Urothelium cell line (cell line): ENCODE results near the gene ACYP2.
"Not testable (repeated sequence)": the region's sequence is repeated elsewhere in the genome, so short reads cannot be mapped to it uniquely, and the experiment has no call there.

Experiments
- DNase-seq: peaks from one replicate; pipeline ENCODE4 v3.0.0; 2011; ENCODE audit warnings: low spot score, mixed read lengths
- FAIRE-seq: peaks from 2 replicates; lab custom pipeline; 2011; peaks lifted over from hg19 to GRCh38; lab: Jason Lieb, UNC

ACYP2 gene

DNA sequence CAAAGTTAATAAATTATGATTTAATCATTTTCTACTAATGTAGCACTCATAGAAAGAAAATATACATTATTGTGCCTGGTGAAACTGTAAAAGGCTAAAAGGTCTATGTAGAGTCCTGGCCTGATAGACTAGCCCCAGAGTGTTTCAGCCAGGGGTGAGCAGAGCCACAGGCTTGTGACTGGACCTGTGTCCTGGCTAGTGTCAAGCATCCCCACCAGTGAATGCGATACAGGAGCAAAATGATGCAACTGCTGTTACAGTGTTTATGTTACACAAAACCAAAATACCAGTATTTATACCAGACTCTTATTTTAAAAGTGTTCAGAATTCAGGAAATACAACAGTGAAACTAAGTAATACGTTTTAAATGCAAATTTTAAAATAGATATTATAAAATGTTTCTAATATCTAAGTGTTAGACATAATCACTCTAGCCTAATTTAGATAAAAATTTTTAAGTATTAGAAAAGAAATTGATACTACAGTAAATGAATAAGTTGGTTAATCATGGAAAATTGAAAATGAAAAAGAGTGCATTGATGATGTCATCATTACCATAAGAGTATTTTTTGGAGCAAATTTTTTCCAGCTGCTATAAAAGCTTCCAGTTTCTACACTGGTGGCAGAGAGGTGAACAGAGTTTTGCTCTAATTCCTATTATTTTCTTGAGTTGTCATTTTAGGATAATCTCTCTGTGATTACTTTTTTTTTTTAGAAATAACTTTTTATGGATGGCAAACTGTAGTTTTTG, 146.8 kb downstream of the ACYP2 start:
- FAIRE-seq, result no peak
- DNase-seq, result no peak

GRCh38 chr2:54265081-54265480, 149.7 kb downstream of the ACYP2 start:
- FAIRE-seq, DNase-seq: not testable (repeated sequence)

DNA sequence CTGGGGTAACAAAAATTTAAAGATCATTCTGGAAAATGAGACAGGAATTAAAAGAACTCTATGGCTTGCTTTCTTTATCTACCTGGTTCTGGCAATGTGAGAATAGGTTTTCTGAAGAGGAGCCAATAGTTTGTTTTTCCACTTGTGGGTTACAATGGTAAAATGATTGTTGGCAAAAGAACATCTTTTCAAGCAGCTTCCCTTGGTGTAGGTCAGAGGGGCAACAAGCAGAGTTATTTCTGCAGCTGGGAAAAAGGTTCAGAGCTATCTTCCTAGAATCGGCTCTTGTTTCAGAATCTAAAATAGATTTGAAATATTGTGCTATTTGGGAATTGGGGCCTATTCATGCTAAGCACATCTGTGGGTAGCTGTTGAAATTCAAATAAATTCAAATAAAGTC, 152.2 kb downstream of the ACYP2 start:
- FAIRE-seq (no peak), DNase-seq (no peak)

- FAIRE-seq, result no peak
- DNase-seq, result no peak
Observed at GRCh38 chr2:54271189-54271588, 155.8 kb downstream of the ACYP2 start.

DNA sequence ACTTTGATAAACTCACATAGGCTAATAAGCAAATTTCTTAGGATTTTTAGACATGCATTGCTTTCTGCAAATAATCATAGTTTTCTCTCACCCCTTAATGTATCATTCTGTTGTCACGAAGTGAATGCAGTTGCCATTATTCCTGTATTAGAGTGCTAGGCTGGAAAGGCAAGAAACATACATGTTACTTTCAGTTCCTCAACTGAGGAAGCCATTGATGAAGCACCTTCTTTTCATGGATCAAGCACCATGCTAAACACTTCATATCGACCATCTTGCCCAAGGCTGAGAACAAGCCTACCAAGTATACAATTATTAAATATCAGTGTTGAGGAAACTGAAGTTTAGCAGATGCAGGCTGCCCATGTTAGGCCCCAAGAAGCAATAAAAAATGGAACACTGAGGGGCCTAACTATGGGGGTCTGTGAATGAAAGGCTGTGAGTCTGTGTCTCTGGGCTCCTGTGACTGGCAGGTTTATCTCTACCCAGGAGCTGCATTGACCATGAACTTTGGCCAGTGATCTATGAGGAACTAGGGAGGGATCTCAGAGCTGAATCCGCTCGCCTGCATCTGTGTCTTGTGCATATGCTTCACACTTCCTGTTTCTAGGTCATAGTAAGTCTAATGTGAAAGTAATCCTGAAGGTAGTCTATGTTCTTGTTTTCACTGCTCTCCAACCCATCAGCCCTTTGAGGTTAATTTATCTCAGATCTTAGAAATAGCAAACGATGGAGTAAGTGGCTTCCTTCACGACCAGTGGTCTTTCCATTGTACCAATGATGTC, 156.6 kb downstream of the ACYP2 start:
- DNase-seq, result no peak
- no peak for FAIRE-seq

- FAIRE-seq, result no peak
Observed at GRCh38 chr2:54274781-54275242, 159.4 kb downstream of the ACYP2 start.

GRCh38 chr2:54275541-54275940, 160.1 kb downstream of the ACYP2 start:
- DNase-seq, result no peak
- FAIRE-seq, result no peak

More at GRCh38 chr2:54274781-54275242, 159.4 kb downstream of the ACYP2 start:
- DNase-seq, result no peak

GRCh38 chr2:54279385-54279784, 164.0 kb downstream of the ACYP2 start:
- DNase-seq (no peak), FAIRE-seq (no peak)

DNA sequence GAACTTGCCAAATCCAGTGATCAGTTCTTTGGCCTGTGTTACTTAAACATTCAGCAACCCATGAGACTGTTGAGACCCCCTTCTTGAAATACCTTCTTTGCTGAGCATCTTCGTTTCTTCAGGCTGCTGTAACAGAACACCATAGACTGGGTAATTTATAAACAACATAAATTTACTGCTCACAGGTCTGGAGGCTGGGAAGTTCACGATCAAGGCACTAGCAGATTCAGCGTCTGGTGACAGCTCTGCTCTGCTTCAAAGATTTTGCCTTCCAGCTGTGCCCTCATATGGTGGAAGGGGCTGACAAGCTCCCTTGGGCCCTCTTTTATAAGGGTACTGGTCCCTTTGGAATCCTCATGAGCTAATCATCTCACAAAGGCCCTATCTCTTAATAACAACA, 169.4 kb downstream of the ACYP2 start:
- DNase-seq (no peak), FAIRE-seq (no peak)

DNA sequence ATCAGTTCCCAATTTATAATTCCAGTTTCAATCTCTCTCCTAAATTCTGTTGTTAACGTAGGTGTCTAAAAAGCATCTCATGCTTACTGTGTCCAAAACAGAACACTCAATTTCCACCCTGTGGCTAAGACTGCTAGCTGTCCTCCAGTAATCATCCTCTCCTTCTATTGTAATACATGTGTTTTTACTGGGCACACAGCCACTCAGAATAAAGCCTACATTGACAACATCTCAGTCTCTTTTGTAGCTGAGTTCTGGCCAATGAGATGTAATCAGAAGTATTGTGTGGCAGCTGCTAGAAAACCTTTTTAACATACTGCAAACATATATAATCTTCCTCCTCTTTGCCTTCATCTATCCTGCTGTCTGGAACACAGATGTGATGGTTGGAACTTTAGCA, 170.0 kb downstream of the ACYP2 start:
- no peak for DNase-seq
- no peak for FAIRE-seq

DNA sequence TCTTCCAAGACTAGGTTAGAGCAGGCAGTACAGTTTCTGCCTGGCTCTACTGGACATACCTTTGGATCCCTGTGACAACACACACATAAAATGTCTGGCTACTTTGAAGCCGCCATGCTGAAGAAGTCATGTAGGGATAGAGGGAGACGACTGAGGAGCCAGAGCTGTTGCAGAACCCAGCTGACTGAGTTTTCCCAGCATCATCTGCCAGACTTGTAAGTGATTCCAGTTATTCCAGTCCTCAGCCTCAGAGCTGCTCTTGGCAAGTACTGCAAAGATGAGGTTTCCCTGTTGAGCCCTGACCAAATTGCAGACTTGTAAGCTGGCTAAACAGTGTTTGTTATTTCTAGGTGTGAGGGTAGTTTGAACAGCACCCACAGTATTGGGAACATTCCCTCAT, 172.1 kb downstream of the ACYP2 start:
- DNase-seq (no peak), FAIRE-seq (peak; percentile 37)

DNA sequence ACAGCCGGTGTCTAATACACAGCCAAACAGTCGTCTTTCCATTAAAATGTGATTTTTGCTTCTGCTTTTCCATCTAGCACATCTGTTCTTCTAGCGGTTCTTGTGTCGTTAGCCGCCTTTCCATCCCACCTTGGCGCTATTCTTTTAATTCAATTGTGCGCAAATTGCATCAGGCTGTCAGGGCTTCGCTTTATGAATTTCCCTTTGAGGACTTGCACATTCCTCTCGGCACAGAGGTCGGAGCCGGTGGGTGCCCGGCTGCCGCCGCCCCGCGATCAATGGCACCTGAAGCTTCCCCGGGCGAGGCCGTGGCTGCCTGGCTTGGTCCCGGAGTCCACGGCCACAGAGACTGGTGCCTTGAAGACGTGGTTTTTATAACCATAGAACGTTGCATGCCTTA, 174.5 kb downstream of the ACYP2 start:
- DNase-seq (no peak), FAIRE-seq (no peak)

DNA sequence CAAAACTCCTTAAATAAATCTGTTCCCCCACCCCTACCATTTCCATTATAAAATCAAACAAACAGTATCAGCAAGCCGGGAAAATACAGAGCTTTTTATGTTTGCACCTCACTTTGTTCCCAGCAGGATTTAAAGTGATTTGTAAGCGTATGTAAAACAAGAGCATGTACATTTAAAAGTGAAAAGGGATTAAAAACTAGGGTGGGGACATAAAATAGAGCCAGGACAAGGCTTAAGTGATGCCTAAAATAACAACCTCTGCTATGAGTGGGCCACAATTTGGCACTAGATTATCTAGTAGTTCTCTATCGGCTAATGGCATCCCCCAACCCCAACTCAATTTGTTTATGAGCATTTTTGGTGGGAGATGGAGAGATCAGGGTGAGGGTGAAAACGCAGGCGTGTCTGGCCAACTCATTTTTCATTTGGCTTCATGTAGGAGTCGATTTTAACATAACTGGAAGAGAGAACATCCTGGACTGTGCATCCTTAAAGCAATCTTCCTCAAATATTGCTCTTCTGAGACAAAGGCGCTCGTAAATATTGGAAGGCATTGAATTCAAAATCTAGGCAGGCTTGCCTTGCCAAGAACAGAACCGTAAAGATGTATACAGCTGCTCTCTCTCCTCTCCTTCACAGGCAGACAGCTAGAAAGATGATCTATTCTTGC, 175.1 kb downstream of the ACYP2 start:
- FAIRE-seq (no peak), DNase-seq (no peak)

GRCh38 chr2:54294665-54295064, 179.2 kb downstream of the ACYP2 start:
- not testable (repeated sequence) for DNase-seq, FAIRE-seq

DNA sequence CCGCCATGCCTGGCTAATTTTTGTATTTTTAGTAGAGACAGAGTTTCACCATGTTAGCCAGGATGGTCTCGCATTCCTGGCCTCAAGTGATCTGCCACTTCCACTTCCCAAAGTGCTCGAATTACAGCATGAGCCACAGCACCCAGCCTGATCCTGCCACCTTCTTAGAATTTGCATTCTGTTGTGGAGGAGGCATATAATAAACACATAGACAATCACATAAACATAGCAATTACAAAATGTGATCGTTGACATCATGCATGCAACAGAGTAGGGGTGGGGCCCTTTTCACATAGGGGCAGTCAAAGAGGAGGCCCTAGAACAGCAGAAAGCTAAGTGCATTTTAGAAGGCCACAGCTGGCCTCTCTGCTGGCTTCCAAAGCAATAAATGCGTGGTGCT, 180.5 kb downstream of the ACYP2 start:
- no peak for DNase-seq
- FAIRE-seq, result no peak

GRCh38 chr2:54298514-54298913, 183.1 kb downstream of the ACYP2 start:
- DNase-seq (no peak), FAIRE-seq (no peak)

GRCh38 chr2:54303631-54304030, 188.2 kb downstream of the ACYP2 start:
- DNase-seq, result no peak
- no peak for FAIRE-seq

DNA sequence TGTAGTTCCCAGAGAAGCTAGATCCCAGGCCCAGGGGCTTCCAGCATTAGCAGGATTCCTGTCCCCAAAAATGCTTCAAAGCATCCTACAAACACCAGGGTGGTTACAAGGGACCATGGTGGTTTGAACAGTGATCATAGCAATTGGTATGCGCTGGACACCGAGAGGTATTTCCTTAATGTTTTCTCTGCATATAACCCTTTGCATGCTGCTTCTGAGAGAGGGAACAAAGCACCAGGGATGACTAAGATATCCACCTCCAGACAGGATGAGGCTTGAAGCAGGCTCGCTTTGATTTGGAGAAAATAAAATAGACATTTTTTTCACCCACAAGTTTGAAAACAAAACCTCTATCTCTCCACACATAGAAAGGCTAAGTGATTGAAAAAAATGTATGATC, 191.1 kb downstream of the ACYP2 start:
- no peak for FAIRE-seq
- DNase-seq, result peak; percentile 43

- DNase-seq (no peak), FAIRE-seq (no peak)
Observed at GRCh38 chr2:54308186-54308585, 192.8 kb downstream of the ACYP2 start.

DNA sequence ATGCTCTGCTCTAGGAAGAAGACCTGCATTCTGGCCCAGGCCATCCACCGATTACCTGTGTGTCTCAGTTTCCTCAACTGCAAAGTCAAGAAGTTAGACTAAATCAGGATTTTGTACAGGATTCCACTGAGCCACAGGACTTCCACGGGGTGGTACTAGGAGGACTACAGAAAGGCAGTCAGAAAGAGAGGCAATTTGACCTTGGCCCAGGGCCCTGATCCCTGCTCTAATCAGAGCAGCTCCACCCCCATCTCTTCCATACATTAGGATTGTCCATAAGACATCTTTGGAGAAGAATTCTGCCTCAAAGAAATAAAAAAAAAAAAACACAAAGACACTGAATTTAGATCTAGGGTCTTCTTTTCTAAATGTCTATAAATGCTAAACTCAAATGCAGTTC, 193.4 kb downstream of the ACYP2 start:
- FAIRE-seq, result no peak

DNA sequence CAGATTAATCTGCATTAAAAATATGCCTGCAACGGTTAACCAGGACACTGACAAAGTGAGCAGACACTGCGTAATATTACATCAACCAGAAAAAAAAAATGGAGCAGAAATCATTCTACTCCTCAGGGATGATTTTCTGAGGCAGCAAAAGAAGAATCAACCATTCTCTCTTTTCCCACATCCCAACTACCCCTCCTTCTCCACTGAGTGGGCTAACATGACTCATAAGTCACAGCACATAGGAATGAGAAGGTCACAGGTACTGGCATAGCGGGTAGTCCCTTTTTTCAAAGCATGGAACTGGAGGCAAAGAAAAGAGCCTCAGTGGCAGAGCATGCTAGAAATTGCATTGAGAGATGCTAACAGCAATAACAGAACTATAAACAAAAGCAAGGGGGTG, 194.9 kb downstream of the ACYP2 start:
- DNase-seq (peak; percentile 73), FAIRE-seq (no peak)

More for the DNA sequence above, 193.4 kb downstream of the ACYP2 start:
- DNase-seq, result no peak

- DNase-seq, result no peak
Observed at GRCh38 chr2:54310961-54311360, 195.5 kb downstream of the ACYP2 start.

More at GRCh38 chr2:54310961-54311360, 195.5 kb downstream of the ACYP2 start:
- FAIRE-seq, result no peak
